Measurements from ENCODE around the gene SAMD5. TPM values are rescaled to one million over a fixed set of nuclear protein-coding genes. Genes with fewer than 3 reads are reported as not detected.

Gene SAMD5
- total RNA-seq, 4 donors from 2014 or later: under 0.01 to 1.5 (median 0.52) TPM

GRCh38 chr6:147559006-147559405, 50.5 kb downstream of the SAMD5 start:
- no peak for TF ChIP-seq CTCF (IDR thresholded peaks at IDR 0.05; ENCODE audit: low read depth)

- TF ChIP-seq CTCF (IDR thresholded peaks at IDR 0.05; ENCODE audit: low read depth): no peak
Measured at GRCh38 chr6:147560670-147561069, 52.2 kb downstream of the SAMD5 start.

- no peak for TF ChIP-seq CTCF (IDR thresholded peaks at IDR 0.05; ENCODE audit: low read depth)
Measured at GRCh38 chr6:147561726-147562125, 53.2 kb downstream of the SAMD5 start.

- TF ChIP-seq CTCF (IDR thresholded peaks at IDR 0.05; ENCODE audit: low read depth): no peak
Measured at GRCh38 chr6:147563472-147563871, 55.0 kb downstream of the SAMD5 start.

- no peak for TF ChIP-seq CTCF (IDR thresholded peaks at IDR 0.05; ENCODE audit: low read depth)
Measured at GRCh38 chr6:147564556-147564955, 56.1 kb downstream of the SAMD5 start.

- no peak for TF ChIP-seq CTCF (IDR thresholded peaks at IDR 0.05; ENCODE audit: low read depth)
Measured at GRCh38 chr6:147566244-147566898, 57.9 kb downstream of the SAMD5 start.

- no peak for TF ChIP-seq CTCF (IDR thresholded peaks at IDR 0.05; ENCODE audit: low read depth)
Measured at GRCh38 chr6:147567141-147567805, 58.8 kb downstream of the SAMD5 start.

All from subcutaneous adipose tissue (tissue), 4 donors.